ENCODE results near the gene GPT2.

DNA sequence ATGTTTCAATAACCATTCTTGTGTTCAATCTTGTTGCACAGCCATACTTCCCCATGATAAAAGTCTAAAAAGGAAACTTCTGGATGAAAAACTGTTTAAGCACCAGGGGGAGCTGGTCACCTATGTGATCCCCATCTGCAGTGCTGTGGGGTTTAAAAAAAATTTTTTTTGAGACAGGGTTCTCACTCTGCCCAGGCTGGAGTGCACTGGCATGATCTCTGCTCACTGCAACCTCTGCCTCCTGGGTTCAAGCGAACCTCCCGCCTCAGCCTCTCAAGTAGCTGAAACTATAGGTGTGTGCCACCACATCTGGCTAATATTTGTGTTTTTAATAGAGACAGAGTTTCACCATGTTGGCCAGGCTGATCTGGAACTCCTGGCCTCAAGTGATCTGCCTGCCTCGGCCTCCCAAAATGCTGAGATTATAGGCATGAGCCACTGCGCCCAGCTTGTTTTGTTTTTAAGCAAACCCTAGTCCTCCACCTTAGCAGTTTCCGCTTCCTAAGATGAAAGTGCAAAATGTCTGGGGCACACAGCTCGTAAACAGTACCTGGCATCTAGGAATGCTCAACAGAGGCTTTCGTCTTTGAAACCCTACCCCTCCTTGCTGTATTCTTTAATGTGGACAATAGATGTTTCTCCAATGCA, 63.9 kb downstream of the GPT2 start:
- TF ChIP-seq, protein P1, sequence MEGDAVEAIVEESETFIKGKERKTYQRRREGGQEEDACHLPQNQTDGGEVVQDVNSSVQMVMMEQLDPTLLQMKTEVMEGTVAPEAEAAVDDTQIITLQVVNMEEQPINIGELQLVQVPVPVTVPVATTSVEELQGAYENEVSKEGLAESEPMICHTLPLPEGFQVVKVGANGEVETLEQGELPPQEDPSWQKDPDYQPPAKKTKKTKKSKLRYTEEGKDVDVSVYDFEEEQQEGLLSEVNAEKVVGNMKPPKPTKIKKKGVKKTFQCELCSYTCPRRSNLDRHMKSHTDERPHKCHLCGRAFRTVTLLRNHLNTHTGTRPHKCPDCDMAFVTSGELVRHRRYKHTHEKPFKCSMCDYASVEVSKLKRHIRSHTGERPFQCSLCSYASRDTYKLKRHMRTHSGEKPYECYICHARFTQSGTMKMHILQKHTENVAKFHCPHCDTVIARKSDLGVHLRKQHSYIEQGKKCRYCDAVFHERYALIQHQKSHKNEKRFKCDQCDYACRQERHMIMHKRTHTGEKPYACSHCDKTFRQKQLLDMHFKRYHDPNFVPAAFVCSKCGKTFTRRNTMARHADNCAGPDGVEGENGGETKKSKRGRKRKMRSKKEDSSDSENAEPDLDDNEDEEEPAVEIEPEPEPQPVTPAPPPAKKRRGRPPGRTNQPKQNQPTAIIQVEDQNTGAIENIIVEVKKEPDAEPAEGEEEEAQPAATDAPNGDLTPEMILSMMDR (IDR thresholded peaks at IDR 0.05): peak in 3 of 4 experiments; percentile 39 to 52 (median 49)
- TF ChIP-seq POLR2AphosphoS5 (IDR thresholded peaks at IDR 0.05): no peak
